GM12878 (cell line): ENCODE measurements around the gene PTPRQ. TPM values are rescaled to one million over a fixed set of nuclear protein-coding genes. Genes with fewer than 3 reads are reported as not detected.

Experiments used
- ATAC-seq: fragments of 200-7000 bp; cut with Tn5 transposase; 3 replicates; pipeline ENCODE4 v1.9.1; 2020; ENCODE audit warnings: mild to moderate bottlenecking, moderate library complexity
- BruUV-seq: library from RNA; stranded (reverse); fragments of 400-500 nt; replicated peaks from 2 replicates; lab custom pipeline; 2021; lab: Mats Ljungman, UMichigan
- CTCF ChIA-PET: fragments of 300-600 bp; sonication (Branson Sonifier 250); formaldehyde crosslinking; extraction: SDS; loops from one replicate; lab custom pipeline; 2021; ENCODE audit warnings: inconsistent platforms; lab: Yijun Ruan, JAX
- POLR2A ChIA-PET: fragments of 350-600 bp; formaldehyde crosslinking; extraction: SDS; loops from one replicate; lab custom pipeline; 2021; ENCODE audit warnings: inconsistent platforms; lab: Charles Lee
- RAD21 ChIA-PET: fragments of 300-600 bp; sonication (Branson Sonifier 250); formaldehyde crosslinking; loops from one replicate; lab custom pipeline; 2023; ENCODE audit warnings: antibody characterized with exemption; ENCODE audit not compliant: unreplicated experiment; lab: Charles Lee
- SMC1A ChIA-PET: fragments of 300-600 bp; sonication (Branson Sonifier 250); formaldehyde crosslinking; loops from one replicate; lab custom pipeline; 2023; ENCODE audit not compliant: unreplicated experiment, uncharacterized antibody; lab: Charles Lee
- DNase-seq: peaks from one replicate; pipeline ENCODE4 v3.0.0-alpha.2; 2011; ENCODE audit warnings: low read depth, low spot score
- FAIRE-seq: peaks from 3 replicates; lab custom pipeline; 2011; peaks lifted over from hg19 to GRCh38; lab: Jason Lieb, UNC
- H2AFZ ChIP-seq: 2 replicates; pipeline ENCODE4 v1.6.0; 2011; ENCODE audit warnings: low read depth, low read length, control low read depth; ENCODE audit not compliant: control insufficient read depth
- H3K27ac ChIP-seq: 2 replicates; pipeline ENCODE4 v1.5.1; 2011; ENCODE audit warnings: control low read depth; ENCODE audit not compliant: control insufficient read depth, insufficient read depth
- H3K27me3 ChIP-seq, 2 experiments: replicated peaks in 1 of 2; 2 replicates each; pipeline versions ENCODE4 v1.6.0 to v1.6.1; 2011; ENCODE audit warnings: low read length in 1 of 2; ENCODE audit not compliant: control insufficient read depth in 2 of 2, insufficient read depth in 2 of 2
- H3K36me3 ChIP-seq, 2 experiments: 2 replicates each; pipeline ENCODE4 v1.5.1; 2011; ENCODE audit warnings: low read length in 1 of 2; ENCODE audit not compliant: control insufficient read depth in 2 of 2, insufficient read depth in 2 of 2
- H3K4me1 ChIP-seq: 2 replicates; pipeline ENCODE4 v1.6.1; 2011; ENCODE audit warnings: mild to moderate bottlenecking, low read length, moderate library complexity, mixed read lengths; ENCODE audit not compliant: control insufficient read depth, insufficient read depth
- H3K4me2 ChIP-seq: 2 replicates; pipeline ENCODE4 v1.6.0; 2011; ENCODE audit warnings: control low read depth; ENCODE audit not compliant: control insufficient read depth, insufficient read depth
- H3K4me3 ChIP-seq: fragments of 200-600 bp; sonication (generic); 2 replicates; pipeline ENCODE4 v1.5.1; 2016
- H3K79me2 ChIP-seq: 2 replicates; pipeline ENCODE4 v1.6.0; 2011; ENCODE audit warnings: low read length; ENCODE audit not compliant: control insufficient read depth, insufficient read depth
- H3K9ac ChIP-seq: 2 replicates; pipeline ENCODE4 v1.8.0; 2011; ENCODE audit warnings: low read length, control low read depth, mixed read lengths; ENCODE audit not compliant: control insufficient read depth, insufficient read depth
- H3K9me3 ChIP-seq: replicated peaks from 3 replicates; pipeline ENCODE4 v1.5.1; 2011; ENCODE audit warnings: mild to moderate bottlenecking, low read length; ENCODE audit not compliant: control insufficient read depth, insufficient read depth
- H4K20me1 ChIP-seq: 2 replicates; pipeline ENCODE4 v1.6.0; 2011; ENCODE audit not compliant: control insufficient read depth, insufficient read depth
- BHLHE40 ChIP-seq, 2 experiments: fragments of 450-650 bp in 1 of 2; IDR thresholded peaks; 2 replicates each; pipeline ENCODE4 v1.6.1; 2011 to 2017; ENCODE audit warnings: low read depth in 2 of 2, borderline replicate concordance in 1 of 2, improper control_type of control experiment in 1 of 2, low read length in 1 of 2, mild to moderate bottlenecking in 1 of 2
- BMI1 ChIP-seq: fragments of 450-650 bp; IDR thresholded peaks from 2 replicates; pipeline ENCODE4 v1.6.1; 2016; ENCODE audit warnings: mild to moderate bottlenecking, moderate library complexity, borderline replicate concordance
- GABPA ChIP-seq: IDR thresholded peaks from 2 replicates; pipeline ENCODE4 v1.6.1; 2014; ENCODE audit warnings: antibody characterized with exemption, low read depth, mild to moderate bottlenecking, inconsistent platforms
- HDGF ChIP-seq: fragments of 450-650 bp; IDR thresholded peaks from 2 replicates; pipeline ENCODE4 v1.6.1; 2016; ENCODE audit warnings: antibody characterized with exemption
- MEF2A ChIP-seq: IDR thresholded peaks from 2 replicates; pipeline ENCODE4 v1.6.1; 2011; ENCODE audit warnings: low read depth, mild to moderate bottlenecking, low read length, moderate library complexity; ENCODE audit not compliant: insufficient read depth
- NFIC ChIP-seq: IDR thresholded peaks from 2 replicates; pipeline ENCODE4 v1.6.1; 2012; ENCODE audit warnings: low read depth, mild to moderate bottlenecking, inconsistent platforms, low read length, moderate library complexity
- POLR2A ChIP-seq: IDR thresholded peaks from 2 replicates; pipeline ENCODE4 v1.6.1; 2011; ENCODE audit warnings: low read depth, mild to moderate bottlenecking, low read length
- REST ChIP-seq: IDR thresholded peaks from 2 replicates; pipeline ENCODE4 v1.6.1; 2012; ENCODE audit warnings: mild to moderate bottlenecking, low read depth, low read length
- RUNX3 ChIP-seq: IDR thresholded peaks from 2 replicates; pipeline ENCODE4 v1.6.1; 2012; ENCODE audit warnings: low read length, inconsistent platforms
- SMC3 ChIP-seq: IDR thresholded peaks from 2 replicates; pipeline ENCODE4 v1.6.1; 2011; ENCODE audit warnings: low read length, improper control_type of control experiment, borderline replicate concordance
- SP1 ChIP-seq: IDR thresholded peaks from one replicate; pipeline ENCODE4 v1.6.1; 2011; ENCODE audit warnings: low read depth, low read length
- TBL1XR1 ChIP-seq: IDR thresholded peaks from 2 replicates; pipeline ENCODE4 v1.6.1; 2012; ENCODE audit warnings: low read depth, low read length, improper control_type of control experiment
- ZBTB33 ChIP-seq: fragments of 450-650 bp; IDR thresholded peaks from 2 replicates; pipeline ENCODE4 v1.6.1; 2017; ENCODE audit warnings: mild to moderate bottlenecking
- ZNF274 ChIP-seq: IDR thresholded peaks from one replicate; pipeline ENCODE4 v1.8.0; 2011; ENCODE audit not compliant: insufficient read length, insufficient read depth
- ZNF622 ChIP-seq: fragments of 450-650 bp; IDR thresholded peaks from 2 replicates; pipeline ENCODE4 v1.6.1; 2017; ENCODE audit warnings: mild to moderate bottlenecking, inconsistent platforms
- whole genome bisulfite sequencing: methylation state at CpG from one replicate; pipeline ENCODE4 v1.1.6; 2016; ENCODE audit warnings: low lambda C conversion rate; ENCODE audit not compliant: insufficient replicate concordance, insufficient coverage; ENCODE audit errors: missing lambda C conversion rate; 5-methylcytosine and 5-hydroxymethylcytosine counted together
- in situ Hi-C: fragments of 300-500 bp; cut with MboI; formaldehyde crosslinking; loops from 9 replicates; pipeline ENCODE4 v1.14.3; 2018; ENCODE audit warnings: mixed read lengths
- intact Hi-C: fragments of 100-400 bp; cut with micrococcal nuclease; formaldehyde crosslinking; loops from one replicate; pipeline ENCODE4 v1.14.2; 2022; ENCODE audit not compliant: unreplicated experiment
- polyA plus RNA-seq, 11 experiments: library from polyadenylated mRNA; depleted of rRNA in 4 of 11; unstranded in 6 of 11; stranded (reverse) in 5 of 11; fragments of >200 nt; fragmentation: Nextera tagmentation in 4 of 11; fragmentation: Illumina TruSeq in 1 of 11; extraction: Ambion mirVana in 4 of 11; extraction: Trizol in 1 of 11; gene quantifications; 1 replicate in 1 of 11; 2 replicates in 10 of 11; pipeline versions ENCODE4 v1.2.1 to v1.2.3, GENCODE V29; 2011 to 2016; ENCODE audit warnings: inconsistent platforms in 2 of 11, missing spikeins in 2 of 11, low read depth in 1 of 11
- total RNA-seq, 4 experiments: library from RNA; depleted of rRNA in 3 of 4; stranded (reverse); fragments of >200 nt in 3 of 4; fragmentation: Illumina TruSeq in 1 of 4; extraction: Trizol in 1 of 4; gene quantifications; 2 replicates each; pipeline versions ENCODE4 v1.2.1 to v1.2.3, GENCODE V29; 2013 to 2021

The PTPRQ gene
- total and polyA plus RNA-seq, 10 of the 15 experiments (the other 5 are each of a cell fraction or from before 2014, with no cell fraction given) = 0.01 TPM; not detected in 9

GRCh38 chr12:80634903-80635302, 190.9 kb downstream of the PTPRQ start:
- no peaks in the 10 kb centered on the region for H4K20me1 ChIP-seq
- no peaks in the 10 kb centered on the region for H3K36me3 ChIP-seq
- ChIA-PET SMC1A (no interaction called here), RAD21 (no interaction called here), CTCF (interaction anchor here (3.9 kb wide), 1 partner anchor 12 kb away, joined by 11 read pairs; no protein-coding TSS in a partner anchor), POLR2A (no interaction called here)
- intact Hi-C loops = no loop called here
- no peak overlapping the region for H3K4me3 ChIP-seq
- H2AFZ ChIP-seq = no peak overlapping the region
- no peaks in the 10 kb centered on the region for H3K27me3 ChIP-seq
- no peak for DNase-seq
- TF ChIP-seq ZNF274 (no peak), BMI1 (no peak), GABPA (no peak), ZNF622 (no peak)
- no peaks in the 10 kb centered on the region for H3K4me1 ChIP-seq
- ATAC-seq = no peak
- no peak overlapping the region for H3K27ac ChIP-seq
- WGBS = 71% methylated on average over 6 of the region's 6 CpGs
- no peaks in the 10 kb centered on the region for H3K79me2 ChIP-seq
- peak; percentile 13 for FAIRE-seq
- no TSS peak for BruUV-seq
- H3K4me2 ChIP-seq = no peak overlapping the region
- H3K9ac ChIP-seq = no peak overlapping the region
- in situ Hi-C loops = no loop called here
- H3K9me3 ChIP-seq = no peaks in the 10 kb centered on the region

GRCh38 chr12:80636832-80637231, 192.8 kb downstream of the PTPRQ start:
- in situ Hi-C loops (no loop called here), intact Hi-C loops (no loop called here)
- no peak overlapping the region for H3K9ac ChIP-seq
- SMC1A ChIA-PET = no interaction called here
- FAIRE-seq (no peak), DNase-seq (no peak), ATAC-seq (no peak)
- no peak overlapping the region for H2AFZ ChIP-seq
- CTCF ChIA-PET = no interaction called here
- H3K4me1 ChIP-seq = no peaks in the 10 kb centered on the region
- no peak overlapping the region for H3K4me2 ChIP-seq
- 15% methylated on average over 4 of the region's 4 CpGs for WGBS
- H3K79me2 ChIP-seq = no peaks in the 10 kb centered on the region
- H3K36me3 ChIP-seq = no peaks in the 10 kb centered on the region
- H3K27ac ChIP-seq = no peak overlapping the region
- no peaks in the 10 kb centered on the region for H3K9me3 ChIP-seq
- POLR2A ChIA-PET = no interaction called here
- no peaks in the 10 kb centered on the region for H3K27me3 ChIP-seq
- H4K20me1 ChIP-seq = no peaks in the 10 kb centered on the region
- RAD21 ChIA-PET = no interaction called here
- no TSS peak for BruUV-seq
- H3K4me3 ChIP-seq = no peak overlapping the region
- no peak for TF ChIP-seq RUNX3
- TF ChIP-seq POLR2A = no peak
- no peak for TF ChIP-seq BHLHE40 (IDR thresholded peaks at IDR 0.05; ENCODE audit: borderline replicate concordance in 1 of 2, low read depth in 2 of 2, low read length in 1 of 2)
- no peak for TF ChIP-seq TBL1XR1
- no peak for TF ChIP-seq ZBTB33
- no peak for TF ChIP-seq NFIC
- no peak for TF ChIP-seq SP1
- no peak for TF ChIP-seq BMI1
- no peak for TF ChIP-seq REST
- TF ChIP-seq MEF2A = no peak
- TF ChIP-seq HDGF = no peak
- no peak for TF ChIP-seq SMC3
